Hepatocyte (in vitro differentiated cells): ENCODE results near the gene BEAN1. TPM values are rescaled to one million over a fixed set of nuclear protein-coding genes. Genes with fewer than 3 reads are reported as not detected.

ENCODE experiments used
- DNase-seq: peaks from one replicate; pipeline ENCODE4 v3.0.0-alpha.2; 2016; ENCODE audit warnings: low spot score
- H2AFZ ChIP-seq: fragments of 200-600 bp; sonication (generic); 2 replicates; pipeline ENCODE4 v1.6.0; 2016; ENCODE audit warnings: antibody characterized with exemption, mild to moderate bottlenecking
- H3K27ac ChIP-seq: fragments of 200-600 bp; sonication (generic); 2 replicates; pipeline ENCODE4 v1.5.1; 2016; ENCODE audit warnings: mild to moderate bottlenecking
- H3K27me3 ChIP-seq: fragments of 200-600 bp; sonication (generic); 2 replicates; pipeline ENCODE4 v1.6.1; 2016
- H3K36me3 ChIP-seq: fragments of 200-600 bp; sonication (generic); replicated peaks from 2 replicates; pipeline ENCODE4 v1.5.1; 2016; ENCODE audit warnings: low read depth; ENCODE audit not compliant: insufficient read depth
- H3K4me1 ChIP-seq: fragments of 200-600 bp; sonication (generic); 2 replicates; pipeline ENCODE4 v1.5.1; 2016; ENCODE audit warnings: mild to moderate bottlenecking, moderate library complexity; ENCODE audit not compliant: insufficient read depth
- H3K4me2 ChIP-seq: fragments of 200-600 bp; sonication (generic); 2 replicates; pipeline ENCODE4 v1.6.0; 2016
- H3K4me3 ChIP-seq: fragments of 200-600 bp; sonication (generic); 2 replicates; pipeline ENCODE4 v1.5.1; 2016; ENCODE audit warnings: mild to moderate bottlenecking
- H3K79me2 ChIP-seq: fragments of 200-600 bp; sonication (generic); 2 replicates; pipeline ENCODE4 v1.6.0; 2017; ENCODE audit warnings: mild to moderate bottlenecking
- H3K9me2 ChIP-seq: fragments of 200-600 bp; sonication (generic); replicated peaks from 2 replicates; pipeline ENCODE4 v1.6.0; 2017; ENCODE audit warnings: mild to moderate bottlenecking; ENCODE audit not compliant: insufficient read depth
- H3K9me3 ChIP-seq: fragments of 200-600 bp; sonication (generic); 2 replicates; pipeline ENCODE4 v1.5.1; 2016; ENCODE audit warnings: low read depth, mild to moderate bottlenecking
- H4K20me1 ChIP-seq: fragments of 200-600 bp; sonication (generic); 2 replicates; pipeline ENCODE4 v1.6.0; 2016; ENCODE audit warnings: mild to moderate bottlenecking; ENCODE audit not compliant: insufficient read depth, poor library complexity, severe bottlenecking
- CTCF ChIP-seq: fragments of 200-600 bp; sonication (generic); IDR thresholded peaks from 2 replicates; pipeline ENCODE4 v1.5.1; 2016; ENCODE audit warnings: antibody characterized with exemption, mild to moderate bottlenecking; ENCODE audit not compliant: poor library complexity
- EZH2 ChIP-seq: fragments of 200-600 bp; sonication (generic); IDR thresholded peaks from 2 replicates; pipeline ENCODE4 v1.6.1; 2016; ENCODE audit warnings: antibody characterized with exemption, mild to moderate bottlenecking, borderline replicate concordance
- EZH2phosphoT487 ChIP-seq: fragments of 200-600 bp; sonication (generic); IDR thresholded peaks from one replicate; pipeline ENCODE4 v1.6.1; 2018; ENCODE audit warnings: antibody characterized with exemption, mild to moderate bottlenecking, low read depth, moderate library complexity; ENCODE audit not compliant: unreplicated experiment, severe bottlenecking
- WGBS: methylation state at CpG from one replicate; pipeline ENCODE4 v1.1.6; 2016; ENCODE audit warnings: low lambda C conversion rate; ENCODE audit errors: missing lambda C conversion rate; 5-methylcytosine and 5-hydroxymethylcytosine counted together
- polyA plus RNA-seq: library from polyadenylated mRNA; unstranded; fragments of >200 nt; fragmentation: Nextera tagmentation; extraction: Ambion mirVana; gene quantifications from 2 replicates; pipeline ENCODE4 v1.2.1, GENCODE V29; 2016
- total RNA-seq: library from RNA; depleted of rRNA; stranded (reverse); fragments of >200 nt; gene quantifications from 2 replicates; pipeline ENCODE4 v1.2.3, GENCODE V29; 2014

BEAN1 gene
- total and polyA plus RNA-seq, 2 experiments from 2014 or later = 0.63 to 1.8 TPM

DNA sequence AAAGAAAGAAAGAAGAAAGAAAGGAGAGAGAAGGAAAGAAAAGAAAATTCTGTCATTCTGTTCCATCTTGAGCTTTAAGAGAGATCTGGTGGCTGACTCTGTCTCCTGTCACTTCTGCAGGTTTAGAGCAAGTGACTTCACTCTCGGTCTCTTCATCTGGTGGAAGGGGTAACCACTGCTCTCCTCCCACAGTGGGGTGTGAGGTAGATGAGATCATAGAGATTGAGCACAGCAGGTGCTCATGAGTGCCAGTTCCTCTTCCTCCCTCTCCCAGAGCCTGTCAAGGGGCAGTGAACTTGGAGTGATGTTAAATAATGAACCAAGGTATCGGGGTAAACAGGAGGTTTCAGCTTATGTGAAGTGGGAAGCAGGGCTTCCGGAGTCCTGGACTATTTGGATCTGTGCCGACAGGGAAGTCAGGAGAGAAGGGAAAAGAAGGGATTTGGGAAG, 47.7 kb downstream of the BEAN1 start:
- H3K79me2 ChIP-seq = no peaks in the 10 kb centered on the region
- H3K9me3 ChIP-seq = no peaks in the 10 kb centered on the region
- H4K20me1 ChIP-seq = no peaks in the 10 kb centered on the region
- H3K4me2 ChIP-seq = no peak overlapping the region
- no peaks in the 10 kb centered on the region for H3K36me3 ChIP-seq
- no peak overlapping the region for H3K4me3 ChIP-seq
- H3K27ac ChIP-seq = no peak overlapping the region
- H3K27me3 ChIP-seq = no peaks in the 10 kb centered on the region
- H2AFZ ChIP-seq = no peak overlapping the region
- no peaks in the 10 kb centered on the region for H3K4me1 ChIP-seq
- H3K9me2 ChIP-seq = no peaks in the 10 kb centered on the region
- no peak for DNase-seq
- no peak for TF ChIP-seq CTCF
- TF ChIP-seq EZH2 = no peak
- TF ChIP-seq EZH2phosphoT487 = no peak
- WGBS = 55% methylated on average over 4 of the region's 4 CpGs

DNA sequence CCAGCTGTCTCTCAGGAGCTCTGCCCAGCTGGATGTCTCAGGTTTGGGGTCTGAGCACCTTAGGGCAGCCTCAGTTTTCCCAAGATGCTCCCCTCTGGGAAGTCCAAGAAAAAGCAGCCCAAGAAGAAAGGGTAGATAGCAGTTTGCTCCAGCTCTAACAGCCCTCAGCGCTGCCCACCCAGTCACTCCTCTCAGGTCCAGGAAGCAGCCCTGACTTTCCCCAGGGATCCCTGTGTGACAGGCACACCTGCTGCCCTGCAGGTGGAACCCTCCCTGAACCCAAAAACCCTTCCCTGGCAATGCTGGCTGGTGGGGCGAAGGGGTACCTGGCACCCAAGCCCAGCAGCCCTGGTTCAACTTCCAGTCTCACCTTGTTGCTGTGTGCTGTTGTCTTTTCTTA, 48.1 kb downstream of the BEAN1 start:
- H3K4me2 ChIP-seq = no peak overlapping the region
- no peaks in the 10 kb centered on the region for H3K79me2 ChIP-seq
- H3K4me3 ChIP-seq = no peak overlapping the region
- no peaks in the 10 kb centered on the region for H4K20me1 ChIP-seq
- H2AFZ ChIP-seq = no peak overlapping the region
- 80% methylated on average over 2 of the region's 2 CpGs for WGBS
- H3K9me3 ChIP-seq = no peaks in the 10 kb centered on the region
- no peak for DNase-seq
- H3K27ac ChIP-seq = no peak overlapping the region
- no peaks in the 10 kb centered on the region for H3K9me2 ChIP-seq
- H3K4me1 ChIP-seq = no peaks in the 10 kb centered on the region
- H3K27me3 ChIP-seq = no peaks in the 10 kb centered on the region
- no peaks in the 10 kb centered on the region for H3K36me3 ChIP-seq
- no peak for TF ChIP-seq EZH2phosphoT487
- no peak for TF ChIP-seq CTCF
- TF ChIP-seq EZH2 = no peak

DNA sequence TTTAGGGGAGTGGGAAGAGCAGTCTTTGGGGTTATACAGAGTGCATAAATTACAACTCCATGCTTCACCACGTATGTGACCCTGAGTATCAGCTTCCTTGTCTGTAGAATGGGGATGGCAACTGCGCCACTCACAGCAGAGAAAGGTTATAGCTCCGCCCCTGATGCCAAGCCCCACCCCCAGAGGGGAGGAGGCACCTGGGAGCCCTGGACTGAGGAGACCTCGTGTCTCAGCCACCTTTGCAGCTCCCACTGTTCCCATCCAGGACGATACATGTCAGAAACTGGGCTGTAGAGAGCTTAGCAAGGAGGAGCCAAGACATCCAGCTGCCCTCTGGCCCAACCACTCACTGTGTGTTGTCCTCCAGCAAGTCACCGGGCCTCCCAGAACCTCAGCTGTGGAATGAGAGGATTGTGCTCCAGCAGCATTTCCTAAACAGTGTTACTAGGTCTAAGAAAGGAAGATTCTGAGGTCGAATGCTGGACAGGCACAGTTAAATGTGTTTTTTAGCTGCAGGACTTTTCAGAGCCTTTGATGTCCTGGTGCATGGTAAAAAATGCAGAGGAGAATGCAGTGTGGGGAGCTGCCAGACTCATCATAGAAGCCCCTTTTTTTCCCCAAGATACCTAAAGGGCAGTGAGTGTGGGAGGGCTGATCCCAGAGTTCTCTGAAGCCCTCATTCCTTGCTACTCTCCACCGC, 49.4 kb downstream of the BEAN1 start:
- Histone ChIP-seq H3K4me1 (no peaks in the 10 kb centered on the region), H3K27me3 (no peaks in the 10 kb centered on the region), H2AFZ (no peak overlapping the region), H3K36me3 (no peaks in the 10 kb centered on the region), H3K27ac (no peak overlapping the region), H3K9me3 (no peaks in the 10 kb centered on the region), H3K79me2 (no peaks in the 10 kb centered on the region), H4K20me1 (no peaks in the 10 kb centered on the region), H3K4me2 (no peak overlapping the region), H3K9me2 (no peaks in the 10 kb centered on the region), H3K4me3 (no peak overlapping the region)
- 69% methylated on average over 8 of the region's 8 CpGs for WGBS
- TF ChIP-seq EZH2 (no peak), CTCF (no peak), EZH2phosphoT487 (no peak)
- DNase-seq = no peak
